ENCODE data around the gene LACTBL1.

The LACTBL1 gene

DNA sequence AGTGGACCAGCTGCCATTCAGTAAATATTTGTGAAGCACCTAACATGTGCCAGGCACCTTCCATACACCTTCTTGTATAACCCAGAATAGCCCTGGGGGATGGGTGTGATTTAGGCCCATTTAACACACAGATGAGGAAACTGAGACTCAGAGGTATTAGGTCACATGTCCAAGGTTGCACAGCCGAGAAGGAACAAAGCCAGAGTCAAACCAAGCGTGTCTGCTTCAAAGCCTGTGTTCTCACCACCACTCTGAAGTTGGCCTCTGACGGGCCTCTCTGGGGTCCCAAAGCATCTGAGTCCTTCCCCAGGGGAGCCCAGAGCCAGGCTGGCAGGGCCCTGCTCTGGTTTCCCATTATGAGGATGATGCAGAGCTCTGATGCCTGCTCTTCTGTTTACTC, 65.1 kb downstream of the LACTBL1 start:
- H3K9me2 ChIP-seq (replicated peaks; ENCODE audit: insufficient read depth, low read length): no peaks in the 10 kb centered on the region
- H3K4me3 ChIP-seq (ENCODE audit: insufficient read depth, low read length, poor library complexity, severe bottlenecking): no peak overlapping the region
- no peak overlapping the region for H3K9ac ChIP-seq (ENCODE audit: low read length)
- no peaks in the 10 kb centered on the region for H3K9me3 ChIP-seq (ENCODE audit: insufficient read depth, low read length)
- no peaks in the 10 kb centered on the region for H3F3A ChIP-seq (ENCODE audit: insufficient read depth)
- H3K36me3 ChIP-seq (ENCODE audit: low read length): no peaks in the 10 kb centered on the region
- H4K20me1 ChIP-seq (ENCODE audit: low read depth, low read length): no peaks in the 10 kb centered on the region
- H2AFZ ChIP-seq (ENCODE audit: low read depth, low read length, severe bottlenecking): no peak overlapping the region
- TF ChIP-seq, protein P1, sequence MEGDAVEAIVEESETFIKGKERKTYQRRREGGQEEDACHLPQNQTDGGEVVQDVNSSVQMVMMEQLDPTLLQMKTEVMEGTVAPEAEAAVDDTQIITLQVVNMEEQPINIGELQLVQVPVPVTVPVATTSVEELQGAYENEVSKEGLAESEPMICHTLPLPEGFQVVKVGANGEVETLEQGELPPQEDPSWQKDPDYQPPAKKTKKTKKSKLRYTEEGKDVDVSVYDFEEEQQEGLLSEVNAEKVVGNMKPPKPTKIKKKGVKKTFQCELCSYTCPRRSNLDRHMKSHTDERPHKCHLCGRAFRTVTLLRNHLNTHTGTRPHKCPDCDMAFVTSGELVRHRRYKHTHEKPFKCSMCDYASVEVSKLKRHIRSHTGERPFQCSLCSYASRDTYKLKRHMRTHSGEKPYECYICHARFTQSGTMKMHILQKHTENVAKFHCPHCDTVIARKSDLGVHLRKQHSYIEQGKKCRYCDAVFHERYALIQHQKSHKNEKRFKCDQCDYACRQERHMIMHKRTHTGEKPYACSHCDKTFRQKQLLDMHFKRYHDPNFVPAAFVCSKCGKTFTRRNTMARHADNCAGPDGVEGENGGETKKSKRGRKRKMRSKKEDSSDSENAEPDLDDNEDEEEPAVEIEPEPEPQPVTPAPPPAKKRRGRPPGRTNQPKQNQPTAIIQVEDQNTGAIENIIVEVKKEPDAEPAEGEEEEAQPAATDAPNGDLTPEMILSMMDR (IDR thresholded peaks at IDR 0.05; ENCODE audit: insufficient read depth, low read length, poor library complexity, severe bottlenecking): no peak
- no peak for TF ChIP-seq EZH2phosphoT487 (conservative IDR thresholded peaks at IDR 0.05; ENCODE audit: low read length)
- no peaks in the 10 kb centered on the region for H3K27me3 ChIP-seq (ENCODE audit: low read length)
- no peaks in the 10 kb centered on the region for H3K79me2 ChIP-seq (ENCODE audit: insufficient read depth, low read length)
- no peak overlapping the region for H3K4me2 ChIP-seq (ENCODE audit: low read depth, low read length, poor library complexity, severe bottlenecking)
- no peak overlapping the region for H3K27ac ChIP-seq (ENCODE audit: low read depth, low read length)

DNA sequence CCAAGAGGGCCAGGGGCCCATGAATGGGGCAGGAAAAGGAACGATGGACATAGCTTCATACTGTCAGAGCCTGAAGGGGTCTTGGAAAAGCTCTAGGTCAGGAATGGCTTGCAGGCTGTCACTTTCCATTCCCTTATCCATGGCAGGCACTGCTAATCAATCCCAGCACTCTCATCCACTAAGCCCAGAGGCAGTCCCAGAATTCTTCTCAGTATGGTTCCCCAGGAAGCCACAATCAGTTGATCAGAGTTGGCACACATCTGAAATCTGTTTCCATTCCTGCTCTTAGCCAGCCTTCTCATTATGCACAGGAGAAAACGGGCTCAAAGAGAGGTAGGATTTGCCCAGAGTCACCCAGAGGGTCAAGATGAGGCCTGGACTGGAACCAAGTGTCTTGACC, 65.7 kb downstream of the LACTBL1 start:
- Histone ChIP-seq H4K20me1 (ENCODE audit: low read depth, low read length) (no peaks in the 10 kb centered on the region), H3K9me3 (ENCODE audit: insufficient read depth, low read length) (no peaks in the 10 kb centered on the region), H3K9me2 (replicated peaks; ENCODE audit: insufficient read depth, low read length) (no peaks in the 10 kb centered on the region), H2AFZ (ENCODE audit: low read depth, low read length, severe bottlenecking) (no peak overlapping the region), H3K4me3 (ENCODE audit: insufficient read depth, low read length, poor library complexity, severe bottlenecking) (no peak overlapping the region), H3F3A (ENCODE audit: insufficient read depth) (no peaks in the 10 kb centered on the region), H3K4me2 (ENCODE audit: low read depth, low read length, poor library complexity, severe bottlenecking) (no peak overlapping the region), H3K79me2 (ENCODE audit: insufficient read depth, low read length) (no peaks in the 10 kb centered on the region), H3K27ac (ENCODE audit: low read depth, low read length) (no peak overlapping the region), H3K27me3 (ENCODE audit: low read length) (no peaks in the 10 kb centered on the region), H3K36me3 (ENCODE audit: low read length) (no peaks in the 10 kb centered on the region), H3K9ac (ENCODE audit: low read length) (no peak overlapping the region)
- TF ChIP-seq, protein P1 (IDR thresholded peaks at IDR 0.05; ENCODE audit: insufficient read depth, low read length, poor library complexity, severe bottlenecking): no peak
- no peak for TF ChIP-seq EZH2phosphoT487 (conservative IDR thresholded peaks at IDR 0.05; ENCODE audit: low read length)

DNA sequence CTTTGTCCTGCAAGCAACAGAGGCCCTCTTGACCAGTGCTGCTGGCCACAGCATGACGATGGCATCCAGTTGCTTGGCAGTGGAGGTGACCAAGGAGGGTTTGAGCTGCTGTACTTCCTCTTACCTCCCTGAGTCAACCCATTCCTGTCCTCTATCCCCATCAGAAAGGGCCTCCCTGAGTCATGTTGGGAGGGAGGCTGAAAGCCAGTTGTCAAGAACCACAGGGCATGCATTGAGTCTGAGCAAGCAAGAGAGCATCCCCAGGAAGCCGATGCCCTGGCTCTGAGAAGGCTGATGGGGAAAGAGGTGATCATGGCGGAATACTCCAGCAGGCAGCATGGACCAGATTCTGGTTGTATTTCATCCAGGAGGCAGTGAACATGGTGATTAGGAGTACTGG, 69.6 kb downstream of the LACTBL1 start:
- Histone ChIP-seq H3F3A (ENCODE audit: insufficient read depth) (no peaks in the 10 kb centered on the region), H3K4me3 (ENCODE audit: insufficient read depth, low read length, poor library complexity, severe bottlenecking) (no peak overlapping the region), H3K9ac (ENCODE audit: low read length) (no peak overlapping the region), H3K79me2 (ENCODE audit: insufficient read depth, low read length) (no peaks in the 10 kb centered on the region), H3K4me2 (ENCODE audit: low read depth, low read length, poor library complexity, severe bottlenecking) (no peak overlapping the region), H3K27ac (ENCODE audit: low read depth, low read length) (no peak overlapping the region), H3K36me3 (ENCODE audit: low read length) (no peaks in the 10 kb centered on the region), H4K20me1 (ENCODE audit: low read depth, low read length) (no peaks in the 10 kb centered on the region), H2AFZ (ENCODE audit: low read depth, low read length, severe bottlenecking) (no peak overlapping the region), H3K9me2 (replicated peaks; ENCODE audit: insufficient read depth, low read length) (no peaks in the 10 kb centered on the region), H3K27me3 (ENCODE audit: low read length) (no peaks in the 10 kb centered on the region), H3K9me3 (ENCODE audit: insufficient read depth, low read length) (no peaks in the 10 kb centered on the region)
- no peak for TF ChIP-seq EZH2phosphoT487 (conservative IDR thresholded peaks at IDR 0.05; ENCODE audit: low read length)
- TF ChIP-seq, protein P1 (IDR thresholded peaks at IDR 0.05; ENCODE audit: insufficient read depth, low read length, poor library complexity, severe bottlenecking): no peak

All from SU-DHL-6 (cell line).